ENCODE results near the gene EYS. TPM values are rescaled to one million over a fixed set of nuclear protein-coding genes. Genes with fewer than 3 reads are reported as not detected.

The EYS gene
- polyA plus RNA-seq, 4 donors, result 0.51 to 0.77 (median 0.61) TPM

DNA sequence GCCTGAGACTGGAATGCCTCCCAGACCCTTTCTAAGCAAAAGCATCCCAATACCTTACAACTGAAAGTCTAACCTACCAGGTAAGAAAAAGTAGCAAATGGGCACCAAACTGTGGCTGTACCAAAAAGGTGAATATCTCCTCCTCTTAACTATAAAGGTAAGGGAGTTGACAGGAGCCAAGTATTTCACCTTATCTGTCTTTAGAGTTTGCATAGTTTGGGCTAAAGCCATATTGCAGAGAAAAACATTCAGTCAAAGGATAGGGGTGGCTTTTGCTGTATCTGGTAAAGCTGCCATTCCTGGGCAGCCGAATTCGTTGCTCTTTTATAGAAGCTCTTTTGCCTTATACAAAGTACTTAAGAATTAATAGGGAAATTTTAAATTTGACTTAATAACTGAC, 2033.3 kb downstream of the EYS start:
- DNase-seq (ENCODE audit: low read depth in 4 of 4, low spot score in 3 of 4), result no peak

DNA sequence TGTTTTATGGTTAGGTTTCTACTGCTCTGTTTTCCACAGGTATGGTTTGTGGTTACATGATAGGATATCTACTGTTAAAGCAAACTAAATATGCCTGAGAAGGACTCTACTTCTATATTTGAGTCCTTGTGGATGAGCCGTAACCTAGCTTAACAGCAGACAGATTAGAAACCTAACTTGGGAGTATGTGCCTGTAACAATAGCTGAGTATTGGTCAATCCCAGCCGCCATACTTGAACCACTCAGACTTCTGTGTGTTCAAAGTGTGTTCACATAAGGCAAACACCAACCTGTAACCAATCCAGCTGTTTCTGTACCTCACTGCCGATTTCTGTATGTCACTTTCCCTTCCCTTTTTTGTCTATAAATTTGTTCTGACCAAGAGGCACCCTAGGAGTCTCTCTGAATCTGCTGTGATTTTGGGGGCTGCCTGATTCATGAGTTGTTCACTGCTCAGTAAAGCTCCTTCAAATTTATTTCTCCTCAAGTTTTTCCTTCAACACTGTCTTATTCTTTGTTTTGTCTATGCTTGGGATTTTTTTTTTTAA, 2034.4 kb downstream of the EYS start:
- DNase-seq (ENCODE audit: low read depth in 4 of 4, low spot score in 3 of 4), result no peak

DNA sequence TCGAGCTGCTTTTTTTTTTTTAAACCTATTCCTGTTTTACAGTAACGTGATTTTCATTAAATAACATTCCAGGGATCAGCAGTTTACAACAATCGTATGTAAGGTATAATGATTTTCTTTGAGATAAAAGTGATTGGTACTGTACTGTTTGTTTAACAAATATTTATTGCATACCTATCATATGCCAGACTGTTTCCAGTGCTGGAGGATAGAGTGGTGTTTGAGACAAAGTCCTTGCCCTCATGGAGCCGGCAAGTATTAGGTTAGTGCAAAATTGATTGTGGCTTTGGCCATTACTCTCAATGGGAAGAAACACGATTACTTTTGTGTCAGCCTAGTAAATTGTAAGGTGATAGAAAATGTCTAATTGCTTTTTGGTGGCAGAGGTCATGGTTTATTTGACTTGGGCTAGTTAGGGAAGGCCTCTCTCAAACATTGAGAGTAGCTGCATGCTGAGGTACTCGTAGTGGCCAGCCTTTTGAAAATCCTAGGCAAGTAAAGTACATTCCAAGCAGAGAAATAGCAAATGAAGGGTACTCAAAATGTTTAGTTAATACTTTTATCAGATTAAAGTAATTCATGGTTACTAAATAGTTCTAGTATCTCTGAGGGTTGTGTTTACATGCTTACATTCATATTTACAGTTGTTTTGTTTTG, 2035.8 kb downstream of the EYS start:
- DNase-seq (ENCODE audit: low read depth in 4 of 4, low spot score in 3 of 4), result no peak

Data from right renal pelvis (tissue), 4 donors.